ENCODE data around the gene ATPAF2.
A peak's percentile ranks its signal among the peaks of the same experiment; 100 is the strongest.

The ATPAF2 gene

GRCh38 chr17:17987901-17988300 is 51.1 kb downstream of the ATPAF2 start:
- Histone ChIP-seq H3K27ac (ENCODE audit: low read depth, low read length) (no peak overlapping the region), H3K9me3 (ENCODE audit: insufficient read depth, low read length) (no peaks in the 10 kb centered on the region), H3K9ac (ENCODE audit: low read length) (no peak overlapping the region), H3K27me3 (ENCODE audit: low read length) (no peaks in the 10 kb centered on the region), H3K36me3 (ENCODE audit: low read length) (no peaks in the 10 kb centered on the region), H3K4me3 (ENCODE audit: insufficient read depth, low read length, poor library complexity, severe bottlenecking) (no peak overlapping the region), H3K4me2 (ENCODE audit: low read depth, low read length, poor library complexity, severe bottlenecking) (no peak overlapping the region), H3F3A (ENCODE audit: insufficient read depth) (no peaks in the 10 kb centered on the region), H4K20me1 (ENCODE audit: low read depth, low read length) (no peaks in the 10 kb centered on the region), H3K79me2 (ENCODE audit: insufficient read depth, low read length) (no peaks in the 10 kb centered on the region), H2AFZ (ENCODE audit: low read depth, low read length, severe bottlenecking) (no peak overlapping the region), H3K9me2 (replicated peaks; ENCODE audit: insufficient read depth, low read length) (no peaks in the 10 kb centered on the region)
- TF ChIP-seq EZH2phosphoT487 (conservative IDR thresholded peaks at IDR 0.05; ENCODE audit: low read length) (no peak), CTCF (IDR thresholded peaks at IDR 0.05; ENCODE audit: insufficient read depth, low read length, poor library complexity, severe bottlenecking) (no peak)

- no peak for TF ChIP-seq EZH2phosphoT487 (conservative IDR thresholded peaks at IDR 0.05; ENCODE audit: low read length)
- no peak for TF ChIP-seq CTCF (IDR thresholded peaks at IDR 0.05; ENCODE audit: insufficient read depth, low read length, poor library complexity, severe bottlenecking)
- H3K27ac ChIP-seq (ENCODE audit: low read depth, low read length) = no peak overlapping the region
- no peak overlapping the region for H2AFZ ChIP-seq (ENCODE audit: low read depth, low read length, severe bottlenecking)
These were observed 51.6 kb downstream of the ATPAF2 start for GRCh38 chr17:17987187-17987896.

GRCh38 chr17:17985555-17985954 is 53.4 kb downstream of the ATPAF2 start:
- Histone ChIP-seq H3K4me2 (ENCODE audit: low read depth, low read length, poor library complexity, severe bottlenecking) (no peak overlapping the region), H3K9me3 (ENCODE audit: insufficient read depth, low read length) (no peaks in the 10 kb centered on the region), H3K36me3 (ENCODE audit: low read length) (no peaks in the 10 kb centered on the region), H3K79me2 (ENCODE audit: insufficient read depth, low read length) (no peaks in the 10 kb centered on the region), H3K9me2 (replicated peaks; ENCODE audit: insufficient read depth, low read length) (no peaks in the 10 kb centered on the region), H3K4me3 (ENCODE audit: insufficient read depth, low read length, poor library complexity, severe bottlenecking) (no peak overlapping the region), H2AFZ (ENCODE audit: low read depth, low read length, severe bottlenecking) (no peak overlapping the region), H3K27ac (ENCODE audit: low read depth, low read length) (no peak overlapping the region), H3K27me3 (ENCODE audit: low read length) (no peaks in the 10 kb centered on the region), H4K20me1 (ENCODE audit: low read depth, low read length) (no peaks in the 10 kb centered on the region), H3K9ac (ENCODE audit: low read length) (no peak overlapping the region), H3F3A (ENCODE audit: insufficient read depth) (no peaks in the 10 kb centered on the region)
- TF ChIP-seq CTCF (IDR thresholded peaks at IDR 0.05; ENCODE audit: insufficient read depth, low read length, poor library complexity, severe bottlenecking) = peak; percentile 11
- no peak for TF ChIP-seq EZH2phosphoT487 (conservative IDR thresholded peaks at IDR 0.05; ENCODE audit: low read length)

More at GRCh38 chr17:17987187-17987896, 51.6 kb downstream of the ATPAF2 start:
- Histone ChIP-seq H3K9ac (ENCODE audit: low read length) (no peak overlapping the region), H4K20me1 (ENCODE audit: low read depth, low read length) (no peaks in the 10 kb centered on the region), H3K9me3 (ENCODE audit: insufficient read depth, low read length) (no peaks in the 10 kb centered on the region), H3K9me2 (replicated peaks; ENCODE audit: insufficient read depth, low read length) (no peaks in the 10 kb centered on the region), H3F3A (ENCODE audit: insufficient read depth) (no peaks in the 10 kb centered on the region), H3K4me2 (ENCODE audit: low read depth, low read length, poor library complexity, severe bottlenecking) (no peak overlapping the region), H3K36me3 (ENCODE audit: low read length) (no peaks in the 10 kb centered on the region), H3K4me3 (ENCODE audit: insufficient read depth, low read length, poor library complexity, severe bottlenecking) (no peak overlapping the region), H3K27me3 (ENCODE audit: low read length) (no peaks in the 10 kb centered on the region), H3K79me2 (ENCODE audit: insufficient read depth, low read length) (no peaks in the 10 kb centered on the region)
